NT2/D1 (cell line): Measurements from ENCODE around the gene DIS3L2.

ENCODE experiments used
- SUZ12 ChIP-seq: IDR thresholded peaks from 2 replicates; pipeline ENCODE4 v1.6.1; 2011; ENCODE audit not compliant: insufficient read length, insufficient read depth; ENCODE audit errors: extremely low read depth
- YY1 ChIP-seq: IDR thresholded peaks from 2 replicates; pipeline ENCODE4 v1.6.1; 2011; ENCODE audit not compliant: insufficient read length, insufficient read depth
- ZNF274 ChIP-seq: IDR thresholded peaks from 2 replicates; pipeline ENCODE4 v1.6.1; 2011; ENCODE audit warnings: mild to moderate bottlenecking, low read depth, low read length

DNA sequence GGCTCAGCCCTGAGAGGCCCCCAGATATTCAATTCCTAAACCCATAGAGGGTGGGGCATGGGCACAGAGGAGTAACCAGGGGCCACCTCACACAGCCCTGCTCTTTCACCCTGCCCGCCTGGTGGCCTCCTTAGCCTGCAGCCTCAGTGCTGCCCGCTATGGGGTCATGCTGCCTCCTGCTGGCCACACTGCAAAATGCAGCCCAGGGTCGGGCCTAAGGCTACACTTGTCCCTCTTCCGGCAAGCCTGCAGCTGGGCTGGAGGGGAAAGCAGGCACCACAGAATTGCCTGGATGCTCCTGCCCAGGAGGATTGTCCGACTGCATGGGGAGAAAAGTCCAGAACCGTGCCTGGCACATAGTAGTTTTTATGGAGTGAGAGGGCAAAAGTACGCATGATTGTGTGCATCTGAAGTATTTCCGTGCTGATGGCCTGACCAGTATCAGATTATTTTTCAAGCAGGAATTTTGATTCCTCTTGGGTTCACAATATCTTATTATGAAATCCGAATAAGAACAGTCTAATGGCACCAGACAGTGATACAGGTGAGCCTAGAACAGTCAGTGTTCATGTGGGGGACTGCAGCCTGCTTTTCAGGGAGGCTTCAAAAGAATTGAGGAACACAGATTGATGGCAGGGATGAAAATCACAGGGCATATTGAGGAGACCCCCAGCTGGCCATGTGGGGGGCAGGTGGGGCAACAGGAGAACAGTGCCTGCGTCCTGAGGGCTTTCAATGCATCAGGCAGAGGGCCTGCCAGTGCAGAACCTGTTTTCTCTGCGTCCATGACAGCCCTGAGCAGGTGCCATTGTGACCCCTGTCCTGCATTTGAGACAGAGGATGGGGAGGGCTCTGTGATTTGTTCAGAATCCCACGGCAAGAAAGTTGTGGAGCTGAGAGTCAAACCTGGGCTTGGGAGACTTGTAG is 365.9 kb downstream of the DIS3L2 start:
- TF ChIP-seq ZNF274, result no peak
- no peak for TF ChIP-seq YY1
- TF ChIP-seq SUZ12, result no peak
